ENCODE data around the gene ERMN. TPM values are rescaled to one million over a fixed set of nuclear protein-coding genes. Genes with fewer than 3 reads are reported as not detected.
"Not testable (repeated sequence)": the region's sequence is repeated elsewhere in the genome, so short reads cannot be mapped to it uniquely, and the experiment has no call there.

ERMN gene
- total RNA-seq, 1 donor from 2014 or later, result not detected

GRCh38 chr2:157349949-157350515 is 24.4 kb upstream of the ERMN start:
- Mint-ChIP-seq H3K4me3 (ENCODE audit: unreplicated experiment) (no peak overlapping the region), H3K4me1 (ENCODE audit: unreplicated experiment) (no peaks in the 10 kb centered on the region), H3K27ac (ENCODE audit: unreplicated experiment) (no peak overlapping the region), H3K27me3 (ENCODE audit: unreplicated experiment) (peaks cover 9% of the 10 kb centered on the region), H3K9me3 (ENCODE audit: unreplicated experiment) (peaks cover 7% of the 10 kb centered on the region), H3K36me3 (ENCODE audit: unreplicated experiment) (no peaks in the 10 kb centered on the region)
- TF ChIP-seq CTCF (IDR thresholded peaks at IDR 0.05), result no peak
- DNase-seq (ENCODE audit: extremely low spot score, unreplicated experiment), result no peak

GRCh38 chr2:157348291-157348921 is 22.8 kb upstream of the ERMN start:
- Mint-ChIP-seq H3K4me3 (ENCODE audit: unreplicated experiment) (no peak overlapping the region), H3K9me3 (ENCODE audit: unreplicated experiment) (peaks cover 22% of the 10 kb centered on the region), H3K27me3 (ENCODE audit: unreplicated experiment) (peaks cover 9% of the 10 kb centered on the region), H3K36me3 (ENCODE audit: unreplicated experiment) (no peaks in the 10 kb centered on the region), H3K4me1 (ENCODE audit: unreplicated experiment) (no peaks in the 10 kb centered on the region), H3K27ac (ENCODE audit: unreplicated experiment) (no peak overlapping the region)
- TF ChIP-seq CTCF (IDR thresholded peaks at IDR 0.05), result no peak
- no peak for DNase-seq (ENCODE audit: extremely low spot score, unreplicated experiment)

GRCh38 chr2:157345647-157346389 is 20.2 kb upstream of the ERMN start:
- Mint-ChIP-seq H3K27me3 (ENCODE audit: unreplicated experiment) (peaks cover 9% of the 10 kb centered on the region), H3K4me1 (ENCODE audit: unreplicated experiment) (no peaks in the 10 kb centered on the region), H3K9me3 (ENCODE audit: unreplicated experiment) (peaks cover 25% of the 10 kb centered on the region), H3K36me3 (ENCODE audit: unreplicated experiment) (no peaks in the 10 kb centered on the region), H3K4me3 (ENCODE audit: unreplicated experiment) (no peak overlapping the region), H3K27ac (ENCODE audit: unreplicated experiment) (no peak overlapping the region)
- TF ChIP-seq CTCF (IDR thresholded peaks at IDR 0.05), result no peak
- DNase-seq (ENCODE audit: extremely low spot score, unreplicated experiment), result no peak

- not testable (repeated sequence) for H3K27ac Mint-ChIP-seq (ENCODE audit: unreplicated experiment); H3K4me1 Mint-ChIP-seq (ENCODE audit: unreplicated experiment); H3K36me3 Mint-ChIP-seq (ENCODE audit: unreplicated experiment); H3K27me3 Mint-ChIP-seq (ENCODE audit: unreplicated experiment); DNase-seq (ENCODE audit: extremely low spot score, unreplicated experiment); H3K4me3 Mint-ChIP-seq (ENCODE audit: unreplicated experiment)
- H3K9me3 Mint-ChIP-seq (ENCODE audit: unreplicated experiment), result peaks cover 25% of the 10 kb centered on the region
Measured at GRCh38 chr2:157341381-157341780, 15.8 kb upstream of the ERMN start.

- Mint-ChIP-seq H3K27ac (ENCODE audit: unreplicated experiment) (no peak overlapping the region), H3K27me3 (ENCODE audit: unreplicated experiment) (peaks cover 5% of the 10 kb centered on the region), H3K4me1 (ENCODE audit: unreplicated experiment) (peaks cover 7% of the 10 kb centered on the region), H3K36me3 (ENCODE audit: unreplicated experiment) (no peaks in the 10 kb centered on the region), H3K9me3 (ENCODE audit: unreplicated experiment) (peaks cover 22% of the 10 kb centered on the region), H3K4me3 (ENCODE audit: unreplicated experiment) (no peak overlapping the region)
- no peak for DNase-seq (ENCODE audit: extremely low spot score, unreplicated experiment)
- TF ChIP-seq CTCF (IDR thresholded peaks at IDR 0.05), result no peak
Measured at GRCh38 chr2:157339965-157340655, 14.5 kb upstream of the ERMN start.

All from osteocyte (in vitro differentiated cells).